ENCODE results near the gene ADRA1B.
"Not testable (repeated sequence)": the region's sequence is repeated elsewhere in the genome, so short reads cannot be mapped to it uniquely, and the experiment has no call there.

ADRA1B gene

DNA sequence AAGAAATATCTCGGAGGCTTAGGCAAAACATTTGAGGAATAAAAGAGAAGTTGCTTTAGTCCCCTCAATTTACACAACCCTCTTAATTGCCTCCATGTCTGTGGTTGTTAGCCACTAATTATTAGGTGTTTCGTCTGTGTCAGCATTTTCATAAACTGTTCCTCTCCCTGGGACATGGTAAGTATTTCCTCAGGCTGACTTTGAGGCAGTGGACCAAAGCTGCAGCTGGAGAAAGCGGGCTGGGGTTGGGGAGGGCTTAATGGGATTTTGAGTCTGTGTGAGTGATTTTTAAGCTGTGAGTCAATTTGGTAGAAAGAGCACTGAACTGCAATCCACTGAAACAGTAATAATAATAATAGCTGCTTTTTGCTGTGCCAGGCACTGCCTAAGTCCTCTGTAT is 79.6 kb downstream of the ADRA1B start:
- Histone ChIP-seq H2AFZ (ENCODE audit: low read depth) (no peak overlapping the region), H3K9ac (no peak overlapping the region), H4K20me1 (ENCODE audit: insufficient read depth) (no peaks in the 10 kb centered on the region), H3K27ac (no peak overlapping the region), H3K36me3 (ENCODE audit: insufficient read depth) (no peaks in the 10 kb centered on the region), H3K4me2 (no peak overlapping the region), H3K27me3 (ENCODE audit: insufficient read depth, low read depth) (no peaks in the 10 kb centered on the region), H3K4me1 (ENCODE audit: low read depth, poor library complexity, severe bottlenecking) (peaks cover 6% of the 10 kb centered on the region), H3K79me2 (ENCODE audit: insufficient read depth, low read depth) (no peaks in the 10 kb centered on the region), H3K4me3 (IDR thresholded peaks at IDR 0.05; ENCODE audit: insufficient read depth, low read depth, low read length) (no peak overlapping the region)
- TF ChIP-seq, protein P1, sequence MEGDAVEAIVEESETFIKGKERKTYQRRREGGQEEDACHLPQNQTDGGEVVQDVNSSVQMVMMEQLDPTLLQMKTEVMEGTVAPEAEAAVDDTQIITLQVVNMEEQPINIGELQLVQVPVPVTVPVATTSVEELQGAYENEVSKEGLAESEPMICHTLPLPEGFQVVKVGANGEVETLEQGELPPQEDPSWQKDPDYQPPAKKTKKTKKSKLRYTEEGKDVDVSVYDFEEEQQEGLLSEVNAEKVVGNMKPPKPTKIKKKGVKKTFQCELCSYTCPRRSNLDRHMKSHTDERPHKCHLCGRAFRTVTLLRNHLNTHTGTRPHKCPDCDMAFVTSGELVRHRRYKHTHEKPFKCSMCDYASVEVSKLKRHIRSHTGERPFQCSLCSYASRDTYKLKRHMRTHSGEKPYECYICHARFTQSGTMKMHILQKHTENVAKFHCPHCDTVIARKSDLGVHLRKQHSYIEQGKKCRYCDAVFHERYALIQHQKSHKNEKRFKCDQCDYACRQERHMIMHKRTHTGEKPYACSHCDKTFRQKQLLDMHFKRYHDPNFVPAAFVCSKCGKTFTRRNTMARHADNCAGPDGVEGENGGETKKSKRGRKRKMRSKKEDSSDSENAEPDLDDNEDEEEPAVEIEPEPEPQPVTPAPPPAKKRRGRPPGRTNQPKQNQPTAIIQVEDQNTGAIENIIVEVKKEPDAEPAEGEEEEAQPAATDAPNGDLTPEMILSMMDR (conservative IDR thresholded peaks at IDR 0.05; ENCODE audit: low read depth, low read length): no peak

DNA sequence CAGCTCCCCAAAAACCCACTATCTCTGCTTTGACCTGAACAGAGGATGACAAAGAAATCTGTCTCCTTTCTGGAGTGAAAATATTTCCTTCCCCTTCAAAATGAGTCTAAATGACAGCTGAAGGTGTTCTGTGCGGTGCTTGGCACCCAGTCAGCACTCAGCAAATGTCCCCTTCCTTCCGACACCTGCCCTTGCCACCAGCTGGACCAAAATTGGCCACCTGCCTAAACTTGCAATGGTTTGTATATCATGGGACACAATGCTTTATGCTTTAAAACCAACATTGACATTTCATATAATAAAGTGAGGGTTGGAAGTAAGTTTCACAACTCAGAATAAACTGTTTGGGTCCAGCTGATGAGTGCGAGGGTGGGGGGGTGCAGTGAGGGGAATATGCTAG is 85.2 kb downstream of the ADRA1B start:
- Histone ChIP-seq H3K36me3 (ENCODE audit: insufficient read depth) (no peaks in the 10 kb centered on the region), H3K4me3 (IDR thresholded peaks at IDR 0.05; ENCODE audit: insufficient read depth, low read depth, low read length) (no peak overlapping the region), H3K9ac (no peak overlapping the region), H4K20me1 (ENCODE audit: insufficient read depth) (no peaks in the 10 kb centered on the region), H3K4me2 (no peak overlapping the region), H3K27me3 (ENCODE audit: insufficient read depth, low read depth) (no peaks in the 10 kb centered on the region), H3K4me1 (ENCODE audit: low read depth, poor library complexity, severe bottlenecking) (no peaks in the 10 kb centered on the region), H2AFZ (ENCODE audit: low read depth) (no peak overlapping the region), H3K27ac (no peak overlapping the region), H3K79me2 (ENCODE audit: insufficient read depth, low read depth) (no peaks in the 10 kb centered on the region)
- TF ChIP-seq, protein P1 (conservative IDR thresholded peaks at IDR 0.05; ENCODE audit: low read depth, low read length): no peak

DNA sequence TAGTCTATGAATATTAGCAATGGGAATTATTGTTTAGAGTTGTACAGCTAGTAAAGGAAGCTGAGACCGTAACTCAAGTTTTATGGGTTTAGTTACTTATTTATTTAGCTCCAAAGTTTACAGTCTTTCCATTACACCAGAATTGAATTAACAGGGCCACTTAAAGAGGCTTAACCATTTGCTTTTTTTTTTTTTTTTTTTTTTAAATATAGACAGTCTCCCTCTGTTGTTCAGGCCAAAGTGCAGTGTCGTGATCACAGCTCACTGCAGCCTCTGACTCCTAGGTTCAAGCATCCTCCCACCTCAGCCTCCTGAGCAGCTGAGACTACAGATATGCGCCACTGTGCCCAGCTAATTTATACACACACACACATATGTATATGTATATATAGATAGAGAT is 91.2 kb downstream of the ADRA1B start:
- Histone ChIP-seq H3K79me2 (ENCODE audit: insufficient read depth, low read depth) (no peaks in the 10 kb centered on the region; the same call in 1 of the 2 replicates), H4K20me1 (ENCODE audit: insufficient read depth) (no peaks in the 10 kb centered on the region), H3K4me2 (no peak overlapping the region), H3K27me3 (ENCODE audit: insufficient read depth, low read depth) (no peaks in the 10 kb centered on the region), H2AFZ (ENCODE audit: low read depth) (no peak overlapping the region), H3K27ac (no peak overlapping the region), H3K4me1 (ENCODE audit: low read depth, poor library complexity, severe bottlenecking) (peaks cover 8% of the 10 kb centered on the region), H3K9ac (no peak overlapping the region), H3K4me3 (IDR thresholded peaks at IDR 0.05; ENCODE audit: insufficient read depth, low read depth, low read length) (no peak overlapping the region), H3K36me3 (ENCODE audit: insufficient read depth) (no peaks in the 10 kb centered on the region)
- TF ChIP-seq, protein P1 (conservative IDR thresholded peaks at IDR 0.05; ENCODE audit: low read depth, low read length): no peak

DNA sequence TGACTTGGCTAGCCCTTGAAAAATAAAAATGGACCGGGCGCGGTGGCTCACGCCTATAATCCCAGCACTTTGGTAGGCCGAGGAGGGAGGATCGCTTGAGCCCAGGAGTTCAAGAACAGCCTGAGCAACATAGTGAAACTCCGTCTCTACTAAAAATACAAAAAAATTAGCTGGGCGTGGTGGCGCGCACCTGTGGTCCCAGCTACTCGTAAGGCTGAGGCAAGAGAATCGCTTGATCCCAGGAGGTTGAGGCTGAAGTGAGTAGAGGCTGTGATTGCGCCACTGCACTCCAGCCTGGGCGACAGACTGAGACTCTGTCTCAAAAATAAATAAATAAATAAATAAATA is 92.2 kb downstream of the ADRA1B start:
- not testable (repeated sequence) for H3K36me3 ChIP-seq (ENCODE audit: insufficient read depth); H3K27ac ChIP-seq; H3K4me3 ChIP-seq (IDR thresholded peaks at IDR 0.05; ENCODE audit: insufficient read depth, low read depth, low read length); H3K9ac ChIP-seq; H3K4me1 ChIP-seq (ENCODE audit: low read depth, poor library complexity, severe bottlenecking); H3K79me2 ChIP-seq (ENCODE audit: insufficient read depth, low read depth); H4K20me1 ChIP-seq (ENCODE audit: insufficient read depth); H3K27me3 ChIP-seq (ENCODE audit: insufficient read depth, low read depth); H3K4me2 ChIP-seq
- peak overlapping the region; percentile 83 for H2AFZ ChIP-seq (ENCODE audit: low read depth)

DNA sequence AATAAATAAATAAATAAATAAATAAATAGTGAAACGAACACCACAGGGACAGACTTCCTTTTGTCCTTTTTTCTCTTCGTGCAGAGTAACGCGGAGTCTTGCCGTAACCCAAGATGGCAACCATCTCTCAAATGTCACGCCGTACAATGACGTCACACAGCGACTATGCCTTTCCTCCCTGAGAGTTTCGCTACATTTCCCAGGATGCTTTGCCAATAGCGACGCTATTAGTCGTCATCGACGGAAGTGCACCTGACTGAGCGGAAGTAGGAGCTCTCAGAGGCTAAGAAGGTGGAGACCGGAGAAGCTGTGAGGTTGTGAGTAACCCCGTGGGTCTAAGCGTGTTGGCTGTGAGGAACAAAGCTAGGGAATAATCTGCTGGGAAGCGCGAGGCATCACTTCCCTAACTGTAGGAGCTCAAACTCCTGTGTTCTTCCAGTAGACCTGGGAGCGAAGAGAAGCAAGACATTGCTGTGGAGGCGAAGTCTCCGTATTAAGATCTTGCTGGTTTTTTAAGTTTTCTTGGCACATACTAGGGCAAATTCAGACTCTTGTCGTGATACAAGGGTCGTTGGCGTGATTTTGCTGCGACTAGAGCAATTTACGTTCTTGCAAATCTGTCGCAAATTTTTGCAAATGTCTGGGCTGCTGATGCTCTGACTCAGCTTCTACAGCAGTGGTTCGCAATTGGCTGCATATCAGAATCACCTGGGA is 92.8 kb downstream of the ADRA1B start, which contains the start of gene TTC1:
TTC1 (plus strand) TSS at position 263 of the 714 bp plus-strand sequence. CDS start 1,390 bp downstream, outside the sequence.
- H3K27ac ChIP-seq: peak within 1 kb of the TSS; percentile 56; the same call in 1 of the 2 replicates
- no peaks in the 10 kb centered on the region for H3K36me3 ChIP-seq (ENCODE audit: insufficient read depth)
- H3K27me3 ChIP-seq (ENCODE audit: insufficient read depth, low read depth): no peaks in the 10 kb centered on the region
- peak within 1 kb of the TSS; percentile 78 for H3K9ac ChIP-seq
- H3K79me2 ChIP-seq (ENCODE audit: insufficient read depth, low read depth): no peaks in the 10 kb centered on the region; the same call in 1 of the 2 replicates
- no peak within 1 kb of the TSS for H3K4me3 ChIP-seq (IDR thresholded peaks at IDR 0.05; ENCODE audit: insufficient read depth, low read depth, low read length)
- H4K20me1 ChIP-seq (ENCODE audit: insufficient read depth): no peaks in the 10 kb centered on the region
- H3K4me2 ChIP-seq: peak within 1 kb of the TSS; percentile 51
- H2AFZ ChIP-seq (ENCODE audit: low read depth): peak within 1 kb of the TSS; percentile 83
- TF ChIP-seq, protein P1 (conservative IDR thresholded peaks at IDR 0.05; ENCODE audit: low read depth, low read length): no peak
- H3K4me1 ChIP-seq (ENCODE audit: low read depth, poor library complexity, severe bottlenecking): peaks cover 8% of the 10 kb centered on the region

Data from KMS-11 (cell line).